SK-N-SH treated with all-trans-retinoic acid at 6 μM for 48 hours (cell line): Measurements from ENCODE around the gene MYD88.

Experiments used
- CSRNP3 ChIP-seq: fragments of 250-450 bp; sonication (Bioruptor Pico); IDR thresholded peaks from 2 replicates; pipeline ENCODE4 v1.5.1; 2021; ENCODE audit warnings: mild to moderate bottlenecking, moderate library complexity
- ESRRG ChIP-seq: fragments of 250-450 bp; sonication (Bioruptor Pico); IDR thresholded peaks from 2 replicates; pipeline ENCODE4 v1.6.1; 2021; ENCODE audit warnings: mild to moderate bottlenecking
- PATZ1 ChIP-seq: fragments of 250-450 bp; sonication (Bioruptor Pico); IDR thresholded peaks from 2 replicates; pipeline ENCODE4 v1.8.0; 2020; ENCODE audit warnings: mild to moderate bottlenecking, moderate library complexity, borderline replicate concordance
- RARB ChIP-seq: fragments of 250-450 bp; sonication (Bioruptor Pico); IDR thresholded peaks from 2 replicates; pipeline ENCODE4 v1.8.0; 2021; ENCODE audit warnings: mild to moderate bottlenecking, moderate library complexity
- ZFP30 ChIP-seq: fragments of 450-650 bp; formaldehyde crosslinking; IDR thresholded peaks from 2 replicates; pipeline ENCODE4 v1.5.0; 2022; ENCODE audit warnings: mild to moderate bottlenecking, moderate library complexity
- ZNF70 ChIP-seq: fragments of 450-650 bp; formaldehyde crosslinking; IDR thresholded peaks from 2 replicates; pipeline ENCODE4 v1.5.0; 2020; ENCODE audit warnings: mild to moderate bottlenecking, moderate library complexity

GRCh38 chr3:38133557-38134405 lies 4.7 kb upstream of the MYD88 start:
- TF ChIP-seq ZFP30 (CRISPR knock-in tag) (no peak), ZNF70 (no peak), CSRNP3 (CRISPR knock-in tag) (no peak), ESRRG (CRISPR knock-in tag) (no peak), PATZ1 (CRISPR knock-in tag) (no peak), RARB (CRISPR knock-in tag) (no peak)
